Heart left ventricle (tissue), 13 donors: ENCODE data around the gene SMG9.

Experiments used
- CTCF ChIP-seq, 12 donors: fragments of 200-600 bp; sonication (generic) in 4 of 12; IDR thresholded peaks; one replicate each; pipeline versions ENCODE4 v1.5.0 to v1.8.0; 2018 to 2022; ENCODE audit warnings: antibody characterized with exemption in 12 of 12, mild to moderate bottlenecking in 5 of 12
- POLR2A ChIP-seq, 2 donors: fragments of 450-650 bp; IDR thresholded peaks; one replicate each; pipeline ENCODE4 v1.6.1; 2017; ENCODE audit warnings: antibody characterized with exemption in 2 of 2, mild to moderate bottlenecking in 2 of 2, moderate library complexity in 2 of 2
- donor health status: ischemic (EF 13 %, LVEDD 7.1; RV severe dilation, severe dysfunction).
- donor health status: DM: no; HTN: yes; CAD: no.
- donor health status: DM: no; HTN: no; CAD: no.
- donor health status: ischemic (EF 25% LVEDD 6.9; RV normal size, moderate dysfunction).
- donor health status: ischemic (EF 25% LVEDD 5.7; RV mildly dilated, moderate dysfunction).
- donor health status: ischemic (EF 35%, LVEDD 5.7; RV mildly dilated, moderate dysfunction).
- donor health status: nonischemic (EF 11% LVEDD 7.7; RV severe dilation, severe dysfunction).
- donor health status: DM: yes; HTN: yes; CAD: no.
- donor health status: PGD.
- donor health status: ischemic (EF 29% LVEDD 5.4; RV normal size, mild dysfunction).
- donor health status: nonischemic (EF 23%, LVEDD 6.1; RV moderate dilation, normal function).

- TF ChIP-seq POLR2A (IDR thresholded peaks at IDR 0.05): no peak
- TF ChIP-seq CTCF (IDR thresholded peaks at IDR 0.05): no peak
Measured at GRCh38 chr19:43715776-43716175, 39.0 kb downstream of the SMG9 start, which contains the start of gene IRGC.
